ENCODE results near the gene QRFP. TPM values are rescaled to one million over a fixed set of nuclear protein-coding genes. Genes with fewer than 3 reads are reported as not detected.
A peak's percentile ranks its signal among the peaks of the same experiment; 100 is the strongest.

The QRFP gene
- total RNA-seq, 4 donors from 2014 or later = not detected

GRCh38 chr9:130917168-130917960, 20.8 kb upstream of the QRFP start:
- no peaks in the 10 kb centered on the region for H3K36me3 ChIP-seq
- peaks cover 69% of the 10 kb centered on the region for H3K27me3 ChIP-seq
- peaks cover 7% of the 10 kb centered on the region for H3K4me1 ChIP-seq
- no peak for TF ChIP-seq CTCF (IDR thresholded peaks at IDR 0.05)
- TF ChIP-seq POLR2A (IDR thresholded peaks at IDR 0.05) = no peak
- TF ChIP-seq EP300 (IDR thresholded peaks at IDR 0.05) = no peak
- no peak for TF ChIP-seq POLR2AphosphoS5 (IDR thresholded peaks at IDR 0.05)
- WGBS = 72% methylated on average over 21 of the region's 34 CpGs
- H3K9me3 ChIP-seq = no peaks in the 10 kb centered on the region
- H3K27ac ChIP-seq = no peak overlapping the region
- no peak for DNase-seq (ENCODE audit: low spot score in 2 of 2)
- no peak overlapping the region for H3K4me3 ChIP-seq

GRCh38 chr9:130915096-130915447, 18.5 kb upstream of the QRFP start:
- peaks cover 7% of the 10 kb centered on the region for H3K4me1 ChIP-seq
- H3K9me3 ChIP-seq = no peaks in the 10 kb centered on the region
- no peaks in the 10 kb centered on the region for H3K36me3 ChIP-seq
- peaks cover 53% of the 10 kb centered on the region for H3K27me3 ChIP-seq
- TF ChIP-seq CTCF (IDR thresholded peaks at IDR 0.05) (no peak), POLR2A (IDR thresholded peaks at IDR 0.05) (no peak), POLR2AphosphoS5 (IDR thresholded peaks at IDR 0.05) (no peak), EP300 (IDR thresholded peaks at IDR 0.05) (no peak)
- WGBS = 87% methylated on average over 8 of the region's 8 CpGs
- DNase-seq (ENCODE audit: low spot score in 2 of 2) = no peak
- H3K27ac ChIP-seq = no peak overlapping the region
- no peak overlapping the region for H3K4me3 ChIP-seq

GRCh38 chr9:130914417-130915095, 17.9 kb upstream of the QRFP start:
- H3K27ac ChIP-seq = no peak overlapping the region
- H3K4me3 ChIP-seq = no peak overlapping the region
- H3K9me3 ChIP-seq = no peaks in the 10 kb centered on the region
- peaks cover 48% of the 10 kb centered on the region for H3K27me3 ChIP-seq
- 73% methylated on average over 16 of the region's 24 CpGs for WGBS
- H3K36me3 ChIP-seq = no peaks in the 10 kb centered on the region
- TF ChIP-seq POLR2A (IDR thresholded peaks at IDR 0.05) (no peak), POLR2AphosphoS5 (IDR thresholded peaks at IDR 0.05) (no peak), CTCF (IDR thresholded peaks at IDR 0.05) (no peak), EP300 (IDR thresholded peaks at IDR 0.05) (no peak)
- peaks cover 7% of the 10 kb centered on the region for H3K4me1 ChIP-seq
- DNase-seq (ENCODE audit: low spot score in 2 of 2) = no peak

GRCh38 chr9:130913599-130914416, 17.2 kb upstream of the QRFP start:
- TF ChIP-seq EP300 (IDR thresholded peaks at IDR 0.05) (no peak), POLR2AphosphoS5 (IDR thresholded peaks at IDR 0.05) (no peak), CTCF (IDR thresholded peaks at IDR 0.05) (no peak), POLR2A (IDR thresholded peaks at IDR 0.05) (no peak)
- no peaks in the 10 kb centered on the region for H3K36me3 ChIP-seq
- peak overlapping the region; percentile 16 for H3K4me3 ChIP-seq
- no peak for DNase-seq (ENCODE audit: low spot score in 2 of 2)
- no peak overlapping the region for H3K27ac ChIP-seq
- no peaks in the 10 kb centered on the region for H3K9me3 ChIP-seq
- peaks cover 6% of the 10 kb centered on the region for H3K4me1 ChIP-seq
- H3K27me3 ChIP-seq = peaks cover 41% of the 10 kb centered on the region
- 77% methylated on average over 12 of the region's 23 CpGs for WGBS

Data from suprapubic skin (tissue), 4 donors.